Upper lobe of left lung (tissue), 4 donors: ENCODE data around the gene DYNC2H1.

Experiments used
- EP300 ChIP-seq, 4 donors: sonication (generic); formaldehyde crosslinking; IDR thresholded peaks; one replicate each; pipeline ENCODE4 v1.5.1; 2017; ENCODE audit warnings: antibody characterized with exemption in 4 of 4, control low read depth in 2 of 4
- POLR2A ChIP-seq, 4 donors: fragments of 450-650 bp; IDR thresholded peaks; one replicate each; pipeline ENCODE4 v1.5.1; 2016 to 2017; ENCODE audit warnings: antibody characterized with exemption in 4 of 4, mild to moderate bottlenecking in 2 of 4
- POLR2AphosphoS5 ChIP-seq, 2 donors: sonication (generic); formaldehyde crosslinking; IDR thresholded peaks; one replicate each; pipeline ENCODE4 v1.5.1; 2017; ENCODE audit warnings: antibody characterized with exemption in 2 of 2
- TF ChIP-seq, protein P1 (sequence below), 6 experiments: fragments of 450-650 bp in 4 of 6; fragments of 200-600 bp in 2 of 6; sonication (generic) in 2 of 6; IDR thresholded peaks; one replicate each; pipeline ENCODE4 v1.5.1; 2016 to 2019; ENCODE audit warnings: antibody characterized with exemption in 6 of 6

DNA sequence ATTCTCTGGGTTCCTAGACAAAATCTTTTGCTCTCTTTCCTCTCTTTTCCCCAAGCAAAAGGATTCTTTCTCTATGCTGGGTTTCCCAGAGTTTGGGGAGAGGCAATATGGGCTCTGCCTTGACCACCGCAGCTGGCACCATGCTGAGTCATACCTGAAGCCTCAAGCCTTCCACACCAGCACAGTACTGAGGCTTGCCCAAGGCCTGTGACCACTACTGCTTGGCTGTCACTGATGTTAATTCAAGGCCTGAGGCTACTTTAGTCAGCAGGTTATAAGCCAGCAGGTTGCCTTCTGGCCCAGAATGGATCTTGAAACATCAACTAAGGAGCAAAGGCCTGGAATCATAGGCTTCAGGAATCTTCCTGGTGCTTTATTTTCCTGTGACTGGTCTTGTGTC is 185.3 kb downstream of the DYNC2H1 start:
- TF ChIP-seq, protein P1, sequence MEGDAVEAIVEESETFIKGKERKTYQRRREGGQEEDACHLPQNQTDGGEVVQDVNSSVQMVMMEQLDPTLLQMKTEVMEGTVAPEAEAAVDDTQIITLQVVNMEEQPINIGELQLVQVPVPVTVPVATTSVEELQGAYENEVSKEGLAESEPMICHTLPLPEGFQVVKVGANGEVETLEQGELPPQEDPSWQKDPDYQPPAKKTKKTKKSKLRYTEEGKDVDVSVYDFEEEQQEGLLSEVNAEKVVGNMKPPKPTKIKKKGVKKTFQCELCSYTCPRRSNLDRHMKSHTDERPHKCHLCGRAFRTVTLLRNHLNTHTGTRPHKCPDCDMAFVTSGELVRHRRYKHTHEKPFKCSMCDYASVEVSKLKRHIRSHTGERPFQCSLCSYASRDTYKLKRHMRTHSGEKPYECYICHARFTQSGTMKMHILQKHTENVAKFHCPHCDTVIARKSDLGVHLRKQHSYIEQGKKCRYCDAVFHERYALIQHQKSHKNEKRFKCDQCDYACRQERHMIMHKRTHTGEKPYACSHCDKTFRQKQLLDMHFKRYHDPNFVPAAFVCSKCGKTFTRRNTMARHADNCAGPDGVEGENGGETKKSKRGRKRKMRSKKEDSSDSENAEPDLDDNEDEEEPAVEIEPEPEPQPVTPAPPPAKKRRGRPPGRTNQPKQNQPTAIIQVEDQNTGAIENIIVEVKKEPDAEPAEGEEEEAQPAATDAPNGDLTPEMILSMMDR (IDR thresholded peaks at IDR 0.05): no peak
- no peak for TF ChIP-seq POLR2A (IDR thresholded peaks at IDR 0.05)
- TF ChIP-seq EP300 (IDR thresholded peaks at IDR 0.05): no peak
- TF ChIP-seq POLR2AphosphoS5 (IDR thresholded peaks at IDR 0.05): no peak
